Activated naive CD4-positive, alpha-beta T cell treated with anti-CD3 and anti-CD28 coated beads, Interleukin-2, amount 10 ng/mL, durations not matched to agents 7 days and 5 days (primary cell): ENCODE results near the gene ZBTB42.
A peak's percentile ranks its signal among the peaks of the same experiment; 100 is the strongest.

Source experiments
- CTCF ChIA-PET: fragments of 350-600 bp; sonication (Branson Sonifier 250); formaldehyde crosslinking; loops from one replicate; lab custom pipeline; 2021; ENCODE audit warnings: antibody characterized with exemption; lab: Charles Lee
- DNase-seq: peaks from one replicate; pipeline ENCODE4 v3.0.0-alpha.2; 2020
- H3K27ac Mint-ChIP-seq: one replicate; pipeline ENCODE4 v1.8.0; 2021; ENCODE audit warnings: mild to moderate bottlenecking, moderate library complexity, mixed read lengths
- H3K27me3 Mint-ChIP-seq: one replicate; pipeline ENCODE4 v1.8.0; 2021; ENCODE audit warnings: mild to moderate bottlenecking, mixed read lengths
- H3K36me3 Mint-ChIP-seq: one replicate; pipeline ENCODE4 v1.8.0; 2021; ENCODE audit warnings: mixed read lengths
- H3K4me1 Mint-ChIP-seq: one replicate; pipeline ENCODE4 v1.8.0; 2021; ENCODE audit warnings: mixed read lengths
- H3K4me3 Mint-ChIP-seq: one replicate; pipeline ENCODE4 v1.8.0; 2021; ENCODE audit warnings: mild to moderate bottlenecking, moderate library complexity, mixed read lengths
- H3K9me3 Mint-ChIP-seq: one replicate; pipeline ENCODE4 v1.8.0; 2021; ENCODE audit warnings: mixed read lengths

The ZBTB42 gene

DNA sequence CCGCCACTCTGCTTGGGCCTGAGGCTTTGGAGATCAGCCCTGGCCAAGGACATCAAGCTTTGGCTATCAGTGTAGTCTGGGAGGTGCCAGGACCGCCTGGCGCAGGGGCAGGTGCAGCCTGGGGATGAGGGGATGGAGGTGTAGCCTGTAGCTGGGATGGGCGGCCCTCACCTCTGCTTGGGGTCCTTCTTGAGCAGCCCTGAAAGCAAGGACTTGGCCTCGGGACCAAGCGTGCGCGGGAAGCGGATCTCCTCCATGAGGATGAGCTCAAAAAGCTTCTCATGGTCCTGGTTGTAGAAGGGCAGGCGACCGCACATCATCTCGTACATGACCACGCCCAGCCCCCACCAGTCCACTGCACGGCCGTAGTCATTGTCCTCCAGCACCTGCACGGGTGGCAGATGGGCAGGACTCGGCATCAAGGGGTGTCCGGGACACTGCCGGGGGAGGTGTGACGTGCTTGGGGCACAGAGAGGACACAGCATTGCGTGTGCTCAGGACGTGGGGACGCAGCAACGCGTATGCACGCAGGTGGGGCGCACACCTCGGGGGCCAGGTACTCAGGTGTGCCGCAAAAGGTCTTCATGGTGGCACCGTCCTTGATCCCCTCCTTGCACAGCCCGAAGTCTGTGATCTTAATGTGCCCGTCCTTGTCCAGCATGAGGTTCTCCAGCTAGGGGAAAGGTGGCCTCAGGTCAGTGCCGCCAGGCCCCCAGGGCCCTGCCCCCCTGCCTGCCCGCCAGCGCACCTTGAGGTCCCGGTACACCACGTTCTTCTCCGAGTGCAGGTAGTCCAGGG is 28.0 kb upstream of the ZBTB42 start:
- CTCF ChIA-PET, result interaction anchor here (1.5 kb wide), 1 partner anchor 53 kb away, joined by 4 read pairs; no protein-coding TSS in a partner anchor
- no peaks in the 10 kb centered on the region for H3K27me3 Mint-ChIP-seq
- no peak overlapping the region for H3K27ac Mint-ChIP-seq
- H3K36me3 Mint-ChIP-seq, result peaks cover 46% of the 10 kb centered on the region
- no peak for DNase-seq
- no peak overlapping the region for H3K4me3 Mint-ChIP-seq
- peaks cover 2% of the 10 kb centered on the region for H3K9me3 Mint-ChIP-seq
- H3K4me1 Mint-ChIP-seq, result peaks cover 4% of the 10 kb centered on the region

DNA sequence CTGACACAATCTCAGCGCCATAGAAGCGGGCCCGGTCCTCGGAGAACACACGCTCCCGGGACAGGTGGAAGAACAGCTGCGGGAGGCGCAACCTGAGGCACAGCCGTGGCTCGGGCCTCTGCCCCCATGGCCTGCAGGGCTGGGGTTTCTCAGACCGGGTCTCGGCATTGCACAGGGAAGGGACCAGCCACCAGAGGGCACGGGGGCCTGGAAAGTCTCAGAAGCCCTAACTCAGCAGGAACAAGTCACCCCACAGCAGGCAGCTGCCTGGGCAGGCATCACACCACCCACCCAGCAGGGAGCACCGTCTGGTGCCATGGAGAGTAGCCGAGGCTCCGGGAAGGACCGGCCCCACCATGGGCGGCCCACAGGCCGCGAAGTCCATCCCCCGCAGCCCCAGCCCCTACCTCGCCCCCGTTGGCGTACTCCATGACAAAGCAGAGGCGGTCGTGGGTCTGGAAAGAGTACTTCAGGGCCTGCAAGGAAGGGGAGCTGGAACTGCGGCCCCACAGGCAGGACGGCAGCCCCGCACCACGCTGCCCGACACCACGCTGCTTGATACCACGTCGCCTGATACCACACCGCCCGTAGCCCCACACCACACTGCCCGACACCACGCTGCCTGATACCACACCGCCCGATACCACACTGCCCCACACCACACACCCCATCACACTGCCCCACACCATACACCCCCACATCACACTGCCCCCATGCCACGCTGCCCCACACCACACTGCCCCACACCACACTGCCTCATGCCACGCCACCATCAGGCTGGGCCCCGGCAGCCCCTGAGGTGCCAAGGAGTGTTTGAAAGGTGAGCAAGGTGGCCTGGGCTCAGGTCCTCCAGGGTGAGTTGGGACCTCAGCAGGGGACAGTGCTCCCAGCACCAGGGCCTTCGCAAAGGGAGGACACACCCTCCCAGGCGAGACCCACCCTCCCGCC is 27.1 kb upstream of the ZBTB42 start:
- Mint-ChIP-seq H3K36me3 (peaks cover 46% of the 10 kb centered on the region), H3K27me3 (no peaks in the 10 kb centered on the region), H3K4me1 (peaks cover 4% of the 10 kb centered on the region), H3K9me3 (peaks cover 2% of the 10 kb centered on the region), H3K4me3 (no peak overlapping the region), H3K27ac (no peak overlapping the region)
- CTCF ChIA-PET, result interaction anchor here (1.5 kb wide), 1 partner anchor 52 kb away, joined by 4 read pairs; no protein-coding TSS in a partner anchor
- no peak for DNase-seq

DNA sequence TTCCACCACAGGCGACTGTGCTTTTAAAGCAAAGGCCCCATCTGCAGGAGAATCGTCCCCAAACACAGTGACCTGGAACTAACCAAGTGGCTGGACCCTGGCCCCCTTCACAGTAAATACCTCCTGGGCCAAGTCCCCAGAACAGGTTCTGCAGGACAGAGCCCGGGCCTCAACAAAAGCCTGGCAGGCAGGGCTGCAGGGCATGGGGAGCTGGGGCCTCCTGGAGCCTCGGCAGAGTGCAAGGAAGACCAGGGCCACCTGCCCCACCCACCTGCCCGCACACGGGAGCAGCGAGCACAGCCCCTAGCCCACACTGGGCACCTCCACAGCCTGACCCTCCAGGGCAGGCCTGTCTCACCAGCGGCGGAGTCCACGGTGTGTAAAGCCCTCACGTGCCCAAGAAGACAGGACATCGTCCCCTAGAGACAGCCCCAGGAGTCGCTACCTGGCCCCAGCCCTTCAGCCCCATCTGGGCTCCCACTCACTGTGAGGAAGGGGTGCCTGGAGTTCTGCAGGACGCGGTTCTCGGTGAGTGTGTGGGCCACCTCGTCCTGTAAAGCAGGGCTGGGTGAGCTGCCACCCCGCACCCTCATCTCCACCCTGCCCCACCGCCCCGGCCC is 26.3 kb upstream of the ZBTB42 start:
- CTCF ChIA-PET, result no interaction called here
- Mint-ChIP-seq H3K36me3 (peaks cover 46% of the 10 kb centered on the region), H3K9me3 (peaks cover 2% of the 10 kb centered on the region), H3K4me1 (peaks cover 1% of the 10 kb centered on the region), H3K4me3 (no peak overlapping the region), H3K27ac (no peak overlapping the region), H3K27me3 (no peaks in the 10 kb centered on the region)
- no peak for DNase-seq

DNA sequence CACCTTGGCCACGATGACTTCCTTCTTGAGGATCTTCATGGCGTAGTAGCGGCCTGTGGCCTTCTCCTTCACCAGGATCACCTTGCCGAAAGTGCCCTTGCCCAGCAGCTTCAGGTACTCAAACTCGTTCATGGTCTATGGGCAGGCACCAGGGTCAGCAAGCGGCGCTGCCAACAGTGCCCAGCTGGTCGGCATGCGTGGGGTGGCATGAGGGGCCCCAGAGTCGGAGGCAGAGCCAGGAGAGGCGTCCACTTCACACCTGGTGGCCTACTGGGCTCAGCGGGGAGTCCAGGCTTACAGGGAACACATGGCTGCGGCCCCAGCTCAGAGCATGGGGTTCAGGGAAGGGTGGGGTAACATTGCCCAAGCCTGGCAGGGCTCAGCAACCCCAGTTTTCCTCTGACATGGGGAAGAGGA is 25.8 kb upstream of the ZBTB42 start:
- Mint-ChIP-seq H3K27ac (no peak overlapping the region), H3K36me3 (peaks cover 41% of the 10 kb centered on the region)
- CTCF ChIA-PET, result interaction anchor here (1.0 kb wide), 1 partner anchor 9 kb away, joined by 4 read pairs; no protein-coding TSS in a partner anchor

DNA sequence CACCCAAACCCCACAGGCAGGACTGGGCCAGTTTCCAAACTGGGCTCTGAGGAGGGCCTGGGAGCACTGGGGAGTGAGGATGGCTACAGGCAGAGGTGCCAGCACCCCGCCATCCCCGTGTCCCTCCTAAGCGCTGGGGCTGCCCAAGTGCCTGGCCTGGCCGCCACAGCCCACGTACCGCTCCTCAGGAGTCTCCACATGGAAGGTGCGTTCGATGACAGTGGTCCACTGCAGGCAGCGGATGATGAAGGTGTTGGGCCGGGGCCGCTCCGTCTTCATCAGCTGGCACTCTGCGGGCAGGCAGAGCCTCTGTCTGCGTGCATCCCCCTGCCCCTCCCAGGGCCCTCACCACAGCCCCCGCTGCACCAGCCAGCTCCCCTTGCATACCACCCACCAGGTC is 24.4 kb upstream of the ZBTB42 start:
- H3K27ac Mint-ChIP-seq, result no peak overlapping the region

More for the DNA sequence above, 25.8 kb upstream of the ZBTB42 start:
- Mint-ChIP-seq H3K4me3 (no peak overlapping the region), H3K4me1 (no peaks in the 10 kb centered on the region), H3K9me3 (peaks cover 2% of the 10 kb centered on the region), H3K27me3 (no peaks in the 10 kb centered on the region)
- DNase-seq, result no peak

DNA sequence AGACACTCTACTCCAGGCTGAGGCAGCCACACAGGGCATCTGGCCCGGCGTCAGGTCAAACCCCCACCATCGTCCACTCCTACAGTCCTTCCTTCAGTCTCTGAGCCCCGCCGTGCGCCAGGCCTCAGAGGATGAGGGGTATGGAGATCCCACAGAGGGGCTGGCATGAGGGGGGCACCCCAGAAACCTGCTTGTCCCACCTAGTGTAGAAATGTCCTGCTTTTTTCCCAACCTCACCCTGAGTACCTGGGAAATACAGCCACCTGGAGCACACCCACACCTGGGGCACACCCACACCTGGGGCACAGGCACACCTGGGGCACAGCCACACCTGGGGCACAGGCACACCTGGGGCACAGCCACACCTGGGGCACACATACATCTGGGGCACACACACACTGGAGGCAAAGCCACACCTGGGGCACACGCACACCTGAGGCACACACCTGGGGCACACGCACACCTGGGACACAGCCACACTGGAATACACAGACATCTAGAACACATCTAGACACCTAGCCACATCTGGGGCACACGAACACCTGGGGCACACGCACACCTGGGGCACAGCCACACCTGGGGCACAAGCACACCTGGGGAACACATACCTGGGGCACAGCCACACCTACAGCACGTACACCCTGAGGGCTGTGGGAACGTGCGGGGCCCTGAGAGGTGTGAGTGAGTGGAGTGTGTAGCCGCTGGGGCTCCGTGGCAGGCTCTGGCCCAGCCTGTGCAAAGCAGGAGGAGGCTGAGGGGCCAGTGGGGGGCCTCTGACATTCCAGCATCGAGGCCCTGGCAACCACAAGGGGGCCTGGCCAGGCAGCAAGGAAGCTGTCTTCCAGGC is 23.7 kb upstream of the ZBTB42 start:
- no peak for DNase-seq
- Mint-ChIP-seq H3K27me3 (no peaks in the 10 kb centered on the region), H3K4me1 (no peaks in the 10 kb centered on the region), H3K9me3 (no peaks in the 10 kb centered on the region), H3K27ac (no peak overlapping the region), H3K4me3 (no peak overlapping the region), H3K36me3 (peaks cover 22% of the 10 kb centered on the region)
- CTCF ChIA-PET, result no interaction called here

More for the DNA sequence above, 24.4 kb upstream of the ZBTB42 start:
- CTCF ChIA-PET, result no interaction called here
- H3K27me3 Mint-ChIP-seq, result no peaks in the 10 kb centered on the region
- DNase-seq, result no peak
- H3K4me1 Mint-ChIP-seq, result no peaks in the 10 kb centered on the region
- H3K36me3 Mint-ChIP-seq, result peaks cover 29% of the 10 kb centered on the region
- no peak overlapping the region for H3K4me3 Mint-ChIP-seq
- no peaks in the 10 kb centered on the region for H3K9me3 Mint-ChIP-seq

DNA sequence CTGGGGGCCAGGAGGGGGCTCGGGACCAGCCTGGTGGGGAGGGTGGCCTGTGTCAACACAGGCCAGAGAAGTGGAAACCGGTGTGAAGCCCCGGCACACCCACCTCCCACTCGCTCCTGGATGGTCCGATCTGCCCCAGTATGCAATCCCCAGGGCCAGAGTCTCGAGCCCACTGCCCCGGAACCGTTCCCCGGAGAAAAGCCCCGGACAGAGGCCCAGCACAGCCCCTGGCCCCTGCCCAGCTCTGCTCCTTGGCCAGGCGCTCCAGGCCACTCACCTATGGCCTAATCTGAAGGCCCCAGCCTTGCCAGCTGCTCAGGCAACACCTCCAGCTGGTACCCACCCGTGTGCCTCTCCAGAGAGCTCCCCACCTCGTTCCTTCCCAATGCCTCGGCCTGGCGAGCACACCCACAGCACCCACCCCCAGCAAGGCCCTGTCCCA is 23.1 kb upstream of the ZBTB42 start:
- CTCF ChIA-PET, result no interaction called here

DNA sequence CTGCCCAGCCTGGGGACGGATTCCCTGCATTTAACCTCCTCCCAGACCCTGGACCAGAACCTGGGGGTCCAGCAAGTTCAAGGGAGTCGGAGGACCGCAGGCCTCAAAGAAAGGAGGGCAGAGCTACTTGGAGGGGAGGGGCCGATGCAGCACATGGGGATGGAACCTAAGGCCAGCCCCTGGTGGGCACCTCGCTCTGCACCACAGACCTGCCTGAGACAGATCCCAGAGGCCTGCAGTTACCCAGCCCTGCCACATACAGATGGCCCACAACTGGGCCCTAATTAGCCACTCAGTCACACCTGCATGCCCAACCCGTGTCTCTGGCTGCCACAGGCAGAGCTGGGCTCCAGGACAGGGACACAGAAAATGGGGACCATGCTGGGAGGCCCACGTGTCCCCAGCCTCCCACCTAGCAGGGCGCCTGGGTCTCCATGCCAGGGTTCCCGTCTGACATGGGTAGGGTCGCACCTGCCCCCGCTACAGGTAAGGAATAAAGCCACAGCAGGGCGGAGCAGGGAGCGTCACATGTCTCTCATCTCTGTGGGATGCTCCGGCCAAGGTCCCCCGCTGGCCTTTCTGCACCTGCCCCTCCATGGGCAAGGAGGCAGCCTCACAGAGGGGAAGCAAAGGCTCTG is 22.1 kb upstream of the ZBTB42 start:
- no peak for DNase-seq
- Mint-ChIP-seq H3K4me3 (no peak overlapping the region), H3K27me3 (no peaks in the 10 kb centered on the region), H3K36me3 (peaks cover 11% of the 10 kb centered on the region), H3K27ac (no peak overlapping the region), H3K9me3 (no peaks in the 10 kb centered on the region), H3K4me1 (no peaks in the 10 kb centered on the region)
- CTCF ChIA-PET, result interaction anchor here (0.9 to 1.3 kb wide), 2 partner anchors 11 to 12 kb away, joined by 3 read pairs; no protein-coding TSS in a partner anchor

More for the DNA sequence above, 23.1 kb upstream of the ZBTB42 start:
- H3K4me1 Mint-ChIP-seq, result no peaks in the 10 kb centered on the region
- peaks cover 15% of the 10 kb centered on the region for H3K36me3 Mint-ChIP-seq
- H3K27me3 Mint-ChIP-seq, result no peaks in the 10 kb centered on the region
- H3K4me3 Mint-ChIP-seq, result no peak overlapping the region
- DNase-seq, result no peak
- H3K27ac Mint-ChIP-seq, result peak overlapping the region; percentile 58
- H3K9me3 Mint-ChIP-seq, result no peaks in the 10 kb centered on the region

DNA sequence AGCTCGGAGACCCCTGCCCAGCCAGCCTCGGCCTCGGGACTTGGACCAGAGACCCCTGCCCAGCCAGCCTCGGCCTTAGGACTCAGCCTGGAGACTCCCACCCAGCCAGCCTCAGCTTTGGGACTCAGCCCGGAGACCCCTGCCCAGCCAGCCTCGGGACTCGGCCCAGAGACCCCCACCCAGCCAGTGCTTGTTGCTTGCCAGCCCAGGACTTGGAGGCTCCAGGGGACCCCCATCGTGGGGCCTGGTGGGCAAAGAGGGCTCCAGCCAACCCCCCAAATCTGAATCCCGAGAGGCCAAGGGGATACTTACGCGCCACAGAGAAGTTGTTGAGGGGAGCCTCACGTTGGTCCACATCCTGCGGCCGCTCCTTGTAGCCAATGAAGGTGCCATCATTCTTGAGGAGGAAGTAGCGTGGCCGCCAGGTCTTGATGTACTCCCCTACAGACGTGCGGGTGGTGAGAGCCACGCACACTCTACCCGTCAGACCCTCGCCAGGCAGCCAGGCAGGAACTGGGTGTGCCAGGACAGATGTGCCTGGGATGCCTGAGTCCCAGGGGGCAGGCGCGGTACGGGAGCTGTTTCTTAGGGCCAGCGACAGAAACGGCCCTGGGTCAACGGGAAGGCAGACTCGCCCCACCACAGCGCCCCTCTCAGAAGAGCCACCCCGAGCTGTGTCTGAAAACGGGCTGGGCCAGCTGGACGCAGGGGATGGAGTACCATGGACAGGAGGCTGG is 21.0 kb upstream of the ZBTB42 start:
- CTCF ChIA-PET, result interaction anchor here (1.0 to 1.3 kb wide), 2 partner anchors 11 kb away, joined by 3 read pairs; no protein-coding TSS in a partner anchor
- no peaks in the 10 kb centered on the region for H3K4me1 Mint-ChIP-seq
- H3K4me3 Mint-ChIP-seq, result no peak overlapping the region
- H3K9me3 Mint-ChIP-seq, result no peaks in the 10 kb centered on the region
- no peaks in the 10 kb centered on the region for H3K27me3 Mint-ChIP-seq
- no peak overlapping the region for H3K27ac Mint-ChIP-seq
- no peak for DNase-seq
- peaks cover 10% of the 10 kb centered on the region for H3K36me3 Mint-ChIP-seq

DNA sequence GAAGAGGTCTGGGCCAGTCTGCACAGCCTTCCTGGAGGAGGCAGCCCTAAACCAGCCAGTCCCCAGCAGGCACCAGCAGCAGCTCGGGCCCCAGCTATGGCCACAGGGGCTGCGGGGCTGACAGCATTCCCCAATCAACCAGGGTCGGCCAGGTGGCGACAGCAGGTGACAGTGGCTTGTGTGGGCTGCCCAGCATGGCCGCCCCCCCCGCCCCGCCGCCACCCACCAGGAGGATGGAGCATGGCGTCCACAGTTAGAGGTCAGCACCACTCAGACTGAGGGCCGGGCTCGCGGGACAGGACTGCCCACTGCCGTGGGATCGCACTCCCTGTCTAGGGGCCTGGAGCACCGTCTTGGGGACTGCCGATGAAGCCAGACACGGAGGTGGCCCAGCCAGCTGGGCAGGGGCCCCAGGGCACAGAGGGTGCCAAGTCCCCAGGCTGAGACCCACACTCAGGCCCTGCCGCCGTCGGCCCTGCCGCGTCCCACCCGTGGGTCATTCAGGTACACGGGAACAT is 20.3 kb upstream of the ZBTB42 start:
- Mint-ChIP-seq H3K27me3 (no peaks in the 10 kb centered on the region), H3K36me3 (peaks cover 8% of the 10 kb centered on the region), H3K27ac (no peak overlapping the region), H3K9me3 (no peaks in the 10 kb centered on the region), H3K4me1 (no peaks in the 10 kb centered on the region), H3K4me3 (no peak overlapping the region)
- DNase-seq, result no peak
- CTCF ChIA-PET, result interaction anchor here (1.0 to 1.2 kb wide), 2 partner anchors 9 to 12 kb away, joined by 3 read pairs; no protein-coding TSS in a partner anchor

DNA sequence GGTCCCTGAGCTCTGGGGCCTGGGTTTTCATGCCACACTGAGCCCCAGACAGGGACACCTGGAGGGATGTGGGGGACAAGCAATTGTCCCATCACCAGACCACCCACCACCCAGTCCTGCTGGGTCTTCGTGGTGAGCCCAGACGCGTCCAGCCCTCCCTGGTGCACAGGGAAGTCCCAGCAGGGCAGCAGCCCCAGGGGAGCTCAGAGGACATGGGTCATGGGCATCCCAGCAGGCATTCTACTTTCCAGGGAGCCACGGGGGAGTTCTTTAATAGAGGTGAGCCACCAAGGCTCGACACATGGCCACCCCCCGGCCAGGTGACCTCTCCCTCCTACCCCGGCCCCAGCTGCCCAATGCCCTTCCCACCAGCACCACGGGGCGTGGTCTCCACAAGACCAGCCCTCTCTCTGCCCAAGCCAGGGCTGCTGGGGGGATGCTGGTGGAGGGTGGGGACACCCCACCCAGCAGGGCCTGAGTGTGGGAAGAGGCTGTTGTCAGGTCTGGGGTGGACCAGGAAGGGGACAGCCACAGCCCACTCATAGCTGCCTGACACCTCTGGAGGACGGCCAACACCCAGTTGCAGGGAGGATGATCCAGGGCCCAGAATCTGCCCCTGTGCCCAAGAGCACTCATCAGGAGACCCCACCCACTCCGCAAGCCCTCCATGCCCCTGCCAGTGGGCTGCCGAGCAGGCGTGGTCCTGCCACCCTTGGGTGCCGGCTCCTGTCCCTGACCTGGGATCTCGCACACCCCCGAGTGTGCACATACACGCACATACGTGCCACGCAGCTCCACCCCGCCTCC is 19.4 kb upstream of the ZBTB42 start:
- no peak overlapping the region for H3K4me3 Mint-ChIP-seq
- H3K4me1 Mint-ChIP-seq, result peaks cover 4% of the 10 kb centered on the region
- H3K9me3 Mint-ChIP-seq, result no peaks in the 10 kb centered on the region
- no peak for DNase-seq
- H3K27ac Mint-ChIP-seq, result no peak overlapping the region
- peaks cover 6% of the 10 kb centered on the region for H3K36me3 Mint-ChIP-seq
- no peaks in the 10 kb centered on the region for H3K27me3 Mint-ChIP-seq
- CTCF ChIA-PET, result interaction anchor here (0.9 to 1.2 kb wide), 2 partner anchors 10 to 13 kb away, joined by 3 to 4 read pairs; no protein-coding TSS in a partner anchor
